SU-DHL-6 (cell line): Measurements from ENCODE around the gene CTSZ.

Experiments
- H2AFZ ChIP-seq: fragments of 200-600 bp; sonication (generic); 2 replicates; pipeline ENCODE4 v1.6.1; 2014; ENCODE audit warnings: low read depth, mild to moderate bottlenecking, moderate library complexity, mixed read lengths, antibody characterized with exemption, low read length; ENCODE audit not compliant: severe bottlenecking
- H3F3A ChIP-seq: fragments of 200-600 bp; shearing (Covaris generic); 2 replicates; pipeline ENCODE4 v1.6.0; 2016; ENCODE audit warnings: antibody characterized with exemption, mild to moderate bottlenecking; ENCODE audit not compliant: insufficient read depth
- H3K27ac ChIP-seq: fragments of 200-600 bp; sonication (generic); 2 replicates; pipeline ENCODE4 v1.5.1; 2016; ENCODE audit warnings: low read depth, mild to moderate bottlenecking, low read length, moderate library complexity, mixed read lengths
- H3K27me3 ChIP-seq: fragments of 200-600 bp; sonication (generic), shearing (Covaris generic); 2 replicates; pipeline ENCODE4 v1.6.0; 2014; ENCODE audit warnings: mild to moderate bottlenecking, low read length
- H3K36me3 ChIP-seq: fragments of 200-600 bp; sonication (generic); 2 replicates; pipeline ENCODE4 v1.6.1; 2014; ENCODE audit warnings: mild to moderate bottlenecking, low read length, mixed read lengths
- H3K4me2 ChIP-seq: fragments of 300-600, 200-600 bp; shearing (Covaris generic), sonication (generic); 2 replicates; pipeline ENCODE4 v1.6.0; 2014; ENCODE audit warnings: low read length, low read depth, mild to moderate bottlenecking; ENCODE audit not compliant: poor library complexity, severe bottlenecking
- H3K4me3 ChIP-seq: fragments of 200-600 bp; sonication (generic); 2 replicates; pipeline ENCODE4 v1.5.1; 2014; ENCODE audit warnings: antibody characterized with exemption, low read length, mild to moderate bottlenecking, mixed read lengths; ENCODE audit not compliant: insufficient read depth, poor library complexity, severe bottlenecking
- H3K79me2 ChIP-seq: fragments of 200-600 bp; sonication (generic); 2 replicates; pipeline ENCODE4 v1.6.1; 2014; ENCODE audit warnings: mild to moderate bottlenecking, low read length, moderate library complexity; ENCODE audit not compliant: insufficient read depth
- H3K9ac ChIP-seq: fragments of 200-600 bp; sonication (generic); 2 replicates; pipeline ENCODE4 v1.7.0; 2014; ENCODE audit warnings: mild to moderate bottlenecking, low read length
- H3K9me2 ChIP-seq: fragments of 200-600 bp; sonication (generic); replicated peaks from 2 replicates; pipeline ENCODE4 v1.6.1; 2014; ENCODE audit warnings: low read length; ENCODE audit not compliant: insufficient read depth
- H3K9me3 ChIP-seq: fragments of 200-600 bp; sonication (generic); 2 replicates; pipeline ENCODE4 v1.6.1; 2014; ENCODE audit warnings: low read length, mixed read lengths; ENCODE audit not compliant: insufficient read depth
- H4K20me1 ChIP-seq: fragments of 200-600 bp; sonication (generic); 2 replicates; pipeline ENCODE4 v1.6.1; 2014; ENCODE audit warnings: low read depth, mild to moderate bottlenecking, antibody characterized with exemption, low read length, moderate library complexity, mixed read lengths
- EZH2phosphoT487 ChIP-seq: fragments of 200-600 bp; sonication (generic), shearing (Covaris generic); conservative IDR thresholded peaks from 2 replicates; pipeline ENCODE4 v1.6.1; 2018; ENCODE audit warnings: mild to moderate bottlenecking, antibody characterized with exemption, low read length, moderate library complexity, mixed read lengths
- TF ChIP-seq, protein P1 (sequence below): fragments of 200-600 bp; sonication (generic); IDR thresholded peaks from one replicate; pipeline ENCODE4 v1.5.1; 2017; ENCODE audit warnings: antibody characterized with exemption, mild to moderate bottlenecking, low read length, moderate library complexity; ENCODE audit not compliant: insufficient read depth, poor library complexity, severe bottlenecking

The CTSZ gene

GRCh38 chr20:59017493-59018231, 10.6 kb upstream of the CTSZ start:
- H3K4me2 ChIP-seq = no peak overlapping the region

DNA sequence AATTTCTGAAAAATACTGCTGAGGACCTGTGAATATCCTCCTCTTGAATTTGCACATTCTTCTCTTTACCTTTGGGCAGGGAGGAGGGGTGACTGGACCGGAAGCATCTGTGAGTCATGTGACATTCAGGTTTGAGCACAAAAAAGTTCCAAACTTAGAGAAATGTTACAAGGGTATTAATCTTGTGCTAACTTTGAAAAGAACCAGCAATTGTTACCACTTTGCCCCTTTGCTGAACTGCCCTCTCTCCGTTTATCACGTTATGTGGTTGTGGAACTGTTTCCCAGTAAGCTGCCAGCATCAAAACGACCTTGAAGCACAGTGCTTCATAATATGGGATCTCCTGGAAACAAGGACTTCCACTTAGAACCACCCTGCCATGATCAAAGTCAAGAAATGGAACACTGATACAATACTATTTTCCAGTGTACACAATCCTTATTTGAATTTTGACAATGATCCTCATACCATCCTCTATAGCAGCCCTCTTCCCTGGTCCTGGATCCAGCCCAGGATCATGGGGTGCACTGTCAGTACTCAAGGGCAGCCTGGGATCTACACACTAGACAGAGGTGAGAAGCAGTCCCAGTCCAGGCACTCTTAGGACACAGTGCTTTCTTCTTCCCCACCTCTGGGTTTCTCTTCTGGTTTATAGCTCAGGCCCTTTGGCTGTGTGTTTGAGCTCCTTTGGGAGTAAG, 9.9 kb upstream of the CTSZ start:
- no peak overlapping the region for H2AFZ ChIP-seq
- no peaks in the 10 kb centered on the region for H3K79me2 ChIP-seq
- no peaks in the 10 kb centered on the region for H3K27me3 ChIP-seq
- H3K4me3 ChIP-seq = no peak overlapping the region
- no peak for TF ChIP-seq EZH2phosphoT487
- TF ChIP-seq, protein P1, sequence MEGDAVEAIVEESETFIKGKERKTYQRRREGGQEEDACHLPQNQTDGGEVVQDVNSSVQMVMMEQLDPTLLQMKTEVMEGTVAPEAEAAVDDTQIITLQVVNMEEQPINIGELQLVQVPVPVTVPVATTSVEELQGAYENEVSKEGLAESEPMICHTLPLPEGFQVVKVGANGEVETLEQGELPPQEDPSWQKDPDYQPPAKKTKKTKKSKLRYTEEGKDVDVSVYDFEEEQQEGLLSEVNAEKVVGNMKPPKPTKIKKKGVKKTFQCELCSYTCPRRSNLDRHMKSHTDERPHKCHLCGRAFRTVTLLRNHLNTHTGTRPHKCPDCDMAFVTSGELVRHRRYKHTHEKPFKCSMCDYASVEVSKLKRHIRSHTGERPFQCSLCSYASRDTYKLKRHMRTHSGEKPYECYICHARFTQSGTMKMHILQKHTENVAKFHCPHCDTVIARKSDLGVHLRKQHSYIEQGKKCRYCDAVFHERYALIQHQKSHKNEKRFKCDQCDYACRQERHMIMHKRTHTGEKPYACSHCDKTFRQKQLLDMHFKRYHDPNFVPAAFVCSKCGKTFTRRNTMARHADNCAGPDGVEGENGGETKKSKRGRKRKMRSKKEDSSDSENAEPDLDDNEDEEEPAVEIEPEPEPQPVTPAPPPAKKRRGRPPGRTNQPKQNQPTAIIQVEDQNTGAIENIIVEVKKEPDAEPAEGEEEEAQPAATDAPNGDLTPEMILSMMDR = no peak
- peak overlapping the region; percentile 29 for H3K4me2 ChIP-seq
- no peak overlapping the region for H3K9ac ChIP-seq
- no peaks in the 10 kb centered on the region for H4K20me1 ChIP-seq
- H3K9me3 ChIP-seq = no peaks in the 10 kb centered on the region
- H3K9me2 ChIP-seq = no peaks in the 10 kb centered on the region
- H3F3A ChIP-seq = peaks cover 11% of the 10 kb centered on the region
- H3K36me3 ChIP-seq = no peaks in the 10 kb centered on the region
- peak overlapping the region; percentile 48 for H3K27ac ChIP-seq

More at GRCh38 chr20:59017493-59018231, 10.6 kb upstream of the CTSZ start:
- Histone ChIP-seq H3K9me2 (no peaks in the 10 kb centered on the region), H2AFZ (no peak overlapping the region), H3K9me3 (no peaks in the 10 kb centered on the region), H3K27me3 (no peaks in the 10 kb centered on the region), H3K9ac (no peak overlapping the region), H4K20me1 (no peaks in the 10 kb centered on the region), H3K36me3 (no peaks in the 10 kb centered on the region), H3K4me3 (no peak overlapping the region), H3K79me2 (no peaks in the 10 kb centered on the region), H3K27ac (peak overlapping the region; percentile 48), H3F3A (peaks cover 11% of the 10 kb centered on the region)
- TF ChIP-seq EZH2phosphoT487 = no peak
- TF ChIP-seq, protein P1 = no peak

DNA sequence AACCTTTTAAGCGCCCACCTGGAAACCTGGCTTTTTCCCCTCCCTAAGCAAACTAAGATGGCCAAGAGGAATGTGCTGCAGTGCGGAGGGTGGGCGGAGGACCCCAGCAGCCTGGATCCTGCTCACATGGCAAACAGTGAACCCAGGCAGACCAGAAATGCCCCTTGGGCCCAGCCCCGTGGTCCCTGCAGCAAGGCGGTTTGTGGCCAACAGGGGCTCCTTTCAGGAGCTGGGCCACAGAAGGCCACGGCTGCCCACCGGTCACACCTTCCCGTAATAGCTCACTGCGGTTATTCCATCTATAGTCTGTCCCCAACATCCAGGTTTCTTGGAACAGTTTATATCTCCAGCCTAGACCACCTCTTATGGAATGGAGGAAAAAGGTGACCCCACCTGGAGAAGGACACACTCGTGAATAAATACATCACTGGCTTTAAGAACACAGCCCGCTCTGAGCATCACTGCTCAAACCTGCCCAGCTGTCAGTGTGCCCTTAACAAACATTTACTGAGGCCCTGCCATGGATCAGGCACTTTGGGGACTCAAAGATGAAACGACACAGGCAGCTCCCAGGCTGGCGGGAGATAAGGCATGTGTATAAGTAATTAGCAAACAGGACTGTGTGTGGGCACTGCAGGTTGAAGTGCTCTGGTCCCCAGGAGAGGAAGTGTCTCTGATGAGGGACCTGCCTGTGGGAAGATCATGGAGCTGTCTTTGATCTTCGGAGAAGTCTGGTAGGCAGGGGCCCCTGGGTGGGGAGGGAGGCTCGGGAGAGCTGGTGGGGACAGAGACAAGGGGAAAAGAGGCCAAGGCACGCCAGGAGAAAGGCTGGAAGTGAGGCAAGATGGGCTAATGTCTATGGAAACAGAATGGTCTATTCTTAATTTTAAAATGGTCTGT, 9.0 kb upstream of the CTSZ start:
- H3K9me3 ChIP-seq = no peaks in the 10 kb centered on the region
- no peaks in the 10 kb centered on the region for H3K9me2 ChIP-seq
- peak overlapping the region; percentile 28 for H2AFZ ChIP-seq
- no peaks in the 10 kb centered on the region for H3K36me3 ChIP-seq
- no peak overlapping the region for H3K4me3 ChIP-seq
- H3K9ac ChIP-seq = peak overlapping the region; percentile 15; the same call in 1 of the 2 replicates
- no peak for TF ChIP-seq EZH2phosphoT487
- TF ChIP-seq, protein P1 = no peak
- no peaks in the 10 kb centered on the region for H3K79me2 ChIP-seq
- no peak overlapping the region for H3K27ac ChIP-seq
- H3F3A ChIP-seq = peaks cover 6% of the 10 kb centered on the region; the same call in 1 of the 2 replicates
- H4K20me1 ChIP-seq = no peaks in the 10 kb centered on the region
- H3K4me2 ChIP-seq = peak overlapping the region; percentile 29
- H3K27me3 ChIP-seq = no peaks in the 10 kb centered on the region
